Measurements from ENCODE around the gene TM9SF1. TPM values are rescaled to one million over a fixed set of nuclear protein-coding genes. Genes with fewer than 3 reads are reported as not detected.
A peak's percentile ranks its signal among the peaks of the same experiment; 100 is the strongest.

The TM9SF1 gene
- total and polyA plus RNA-seq, 2 of the 13 experiments (the other 11 are each of a cell fraction or from before 2014, with no cell fraction given) = 83.2 to 110 TPM

- TF ChIP-seq, protein P1, sequence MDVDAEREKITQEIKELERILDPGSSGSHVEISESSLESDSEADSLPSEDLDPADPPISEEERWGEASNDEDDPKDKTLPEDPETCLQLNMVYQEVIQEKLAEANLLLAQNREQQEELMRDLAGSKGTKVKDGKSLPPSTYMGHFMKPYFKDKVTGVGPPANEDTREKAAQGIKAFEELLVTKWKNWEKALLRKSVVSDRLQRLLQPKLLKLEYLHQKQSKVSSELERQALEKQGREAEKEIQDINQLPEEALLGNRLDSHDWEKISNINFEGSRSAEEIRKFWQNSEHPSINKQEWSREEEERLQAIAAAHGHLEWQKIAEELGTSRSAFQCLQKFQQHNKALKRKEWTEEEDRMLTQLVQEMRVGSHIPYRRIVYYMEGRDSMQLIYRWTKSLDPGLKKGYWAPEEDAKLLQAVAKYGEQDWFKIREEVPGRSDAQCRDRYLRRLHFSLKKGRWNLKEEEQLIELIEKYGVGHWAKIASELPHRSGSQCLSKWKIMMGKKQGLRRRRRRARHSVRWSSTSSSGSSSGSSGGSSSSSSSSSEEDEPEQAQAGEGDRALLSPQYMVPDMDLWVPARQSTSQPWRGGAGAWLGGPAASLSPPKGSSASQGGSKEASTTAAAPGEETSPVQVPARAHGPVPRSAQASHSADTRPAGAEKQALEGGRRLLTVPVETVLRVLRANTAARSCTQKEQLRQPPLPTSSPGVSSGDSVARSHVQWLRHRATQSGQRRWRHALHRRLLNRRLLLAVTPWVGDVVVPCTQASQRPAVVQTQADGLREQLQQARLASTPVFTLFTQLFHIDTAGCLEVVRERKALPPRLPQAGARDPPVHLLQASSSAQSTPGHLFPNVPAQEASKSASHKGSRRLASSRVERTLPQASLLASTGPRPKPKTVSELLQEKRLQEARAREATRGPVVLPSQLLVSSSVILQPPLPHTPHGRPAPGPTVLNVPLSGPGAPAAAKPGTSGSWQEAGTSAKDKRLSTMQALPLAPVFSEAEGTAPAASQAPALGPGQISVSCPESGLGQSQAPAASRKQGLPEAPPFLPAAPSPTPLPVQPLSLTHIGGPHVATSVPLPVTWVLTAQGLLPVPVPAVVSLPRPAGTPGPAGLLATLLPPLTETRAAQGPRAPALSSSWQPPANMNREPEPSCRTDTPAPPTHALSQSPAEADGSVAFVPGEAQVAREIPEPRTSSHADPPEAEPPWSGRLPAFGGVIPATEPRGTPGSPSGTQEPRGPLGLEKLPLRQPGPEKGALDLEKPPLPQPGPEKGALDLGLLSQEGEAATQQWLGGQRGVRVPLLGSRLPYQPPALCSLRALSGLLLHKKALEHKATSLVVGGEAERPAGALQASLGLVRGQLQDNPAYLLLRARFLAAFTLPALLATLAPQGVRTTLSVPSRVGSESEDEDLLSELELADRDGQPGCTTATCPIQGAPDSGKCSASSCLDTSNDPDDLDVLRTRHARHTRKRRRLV (CRISPR knock-in tag; IDR thresholded peaks at IDR 0.05) = peak; percentile 96
- TF ChIP-seq ETV5 (CRISPR knock-in tag; IDR thresholded peaks at IDR 0.05; ENCODE audit: borderline replicate concordance) (0 out of 2 replicates have a peak, but pooled peaks have one; percentile 6), DDIT3 (CRISPR knock-in tag; IDR thresholded peaks at IDR 0.05) (no peak), NFYC (CRISPR knock-in tag; IDR thresholded peaks at IDR 0.05) (peak; percentile 65), ZNF562 (CRISPR knock-in tag; IDR thresholded peaks at IDR 0.05; ENCODE audit: borderline replicate concordance) (no peak), ZNF646 (CRISPR knock-in tag; IDR thresholded peaks at IDR 0.05) (no peak), TP53 (CRISPR knock-in tag; conservative IDR thresholded peaks at IDR 0.05) (no peak), ZNF724P (CRISPR knock-in tag; IDR thresholded peaks at IDR 0.05; ENCODE audit: borderline replicate concordance) (no peak), ZNF274 (CRISPR knock-in tag; IDR thresholded peaks at IDR 0.05) (peak; percentile 83; the same call in 1 of the 2 replicates), TGIF2 (CRISPR knock-in tag; IDR thresholded peaks at IDR 0.05) (no peak), ZNF282 (IDR thresholded peaks at IDR 0.05; ENCODE audit: partially characterized antibody) (no peak), ZNF501 (CRISPR knock-in tag; IDR thresholded peaks at IDR 0.05) (no peak), ZNF350 (CRISPR knock-in tag; IDR thresholded peaks at IDR 0.05; ENCODE audit: borderline replicate concordance, low read depth) (peak; percentile 98; the same call in 1 of the 2 replicates), U2AF1 (optimal IDR thresholded peaks at IDR 0.05; ENCODE audit: low read depth, low read length) (peak; percentile 83), ZBTB7B (CRISPR knock-in tag; IDR thresholded peaks at IDR 0.05) (peak; percentile 87; the same call in 1 of the 2 replicates)
- TF ChIP-seq, protein P2, sequence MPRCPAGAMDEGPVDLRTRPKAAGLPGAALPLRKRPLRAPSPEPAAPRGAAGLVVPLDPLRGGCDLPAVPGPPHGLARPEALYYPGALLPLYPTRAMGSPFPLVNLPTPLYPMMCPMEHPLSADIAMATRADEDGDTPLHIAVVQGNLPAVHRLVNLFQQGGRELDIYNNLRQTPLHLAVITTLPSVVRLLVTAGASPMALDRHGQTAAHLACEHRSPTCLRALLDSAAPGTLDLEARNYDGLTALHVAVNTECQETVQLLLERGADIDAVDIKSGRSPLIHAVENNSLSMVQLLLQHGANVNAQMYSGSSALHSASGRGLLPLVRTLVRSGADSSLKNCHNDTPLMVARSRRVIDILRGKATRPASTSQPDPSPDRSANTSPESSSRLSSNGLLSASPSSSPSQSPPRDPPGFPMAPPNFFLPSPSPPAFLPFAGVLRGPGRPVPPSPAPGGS (CRISPR knock-in tag; IDR thresholded peaks at IDR 0.05) = 0 out of 2 replicates have a peak, but pooled peaks have one; percentile 24
Observed at GRCh38 chr14:24146453-24146977, 48.7 kb downstream of the TM9SF1 start, which contains the start of gene PSME2 (continued).
